Activated CD4-positive, CD25-positive, alpha-beta regulatory T cell treated with anti-CD3 and anti-CD28 coated beads, Interleukin-2, amount 50 U/mL, for 72 hours (primary cell): ENCODE data around the gene TBC1D22A.
A peak's percentile ranks its signal among the peaks of the same experiment; 100 is the strongest.

Source experiments
- DNase-seq: peaks from one replicate; pipeline ENCODE4 v3.0.0; 2021

TBC1D22A gene

GRCh38 chr22:46753761-46754109 lies 8.7 kb upstream of the TBC1D22A start:
- DNase-seq: no peak

- DNase-seq: peak; percentile 60
These were observed 8.2 kb upstream of the TBC1D22A start for GRCh38 chr22:46754110-46754799.

GRCh38 chr22:46754826-46755225 lies 7.6 kb upstream of the TBC1D22A start:
- no peak for DNase-seq

GRCh38 chr22:46755525-46755924 lies 6.9 kb upstream of the TBC1D22A start:
- no peak for DNase-seq

- no peak for DNase-seq
These were observed 6.4 kb upstream of the TBC1D22A start for GRCh38 chr22:46756097-46756496.

GRCh38 chr22:46757104-46757503 lies 5.3 kb upstream of the TBC1D22A start:
- DNase-seq: no peak

GRCh38 chr22:46758121-46758520 lies 4.3 kb upstream of the TBC1D22A start:
- no peak for DNase-seq

- no peak for DNase-seq
These were observed 3.6 kb upstream of the TBC1D22A start for GRCh38 chr22:46758867-46759290.

GRCh38 chr22:46761017-46761416 lies 1.4 kb upstream of the TBC1D22A start:
- no peak for DNase-seq

- DNase-seq: no peak
These were observed 762 bp upstream of the TBC1D22A start for GRCh38 chr22:46761539-46762237.

GRCh38 chr22:46763051-46763705 lies 728 bp downstream of the TBC1D22A start:
- no peak for DNase-seq

- DNase-seq: no peak
These were observed 1.8 kb downstream of the TBC1D22A start for GRCh38 chr22:46764140-46764680.

GRCh38 chr22:46764779-46765485 lies 2.5 kb downstream of the TBC1D22A start:
- DNase-seq: no peak

GRCh38 chr22:46766611-46767010 lies 4.2 kb downstream of the TBC1D22A start:
- no peak for DNase-seq

- DNase-seq: no peak
These were observed 5.0 kb downstream of the TBC1D22A start for GRCh38 chr22:46767249-46767985.

- DNase-seq: no peak
These were observed 6.8 kb downstream of the TBC1D22A start for GRCh38 chr22:46769191-46769675.

GRCh38 chr22:46769706-46770105 lies 7.3 kb downstream of the TBC1D22A start:
- DNase-seq: no peak

GRCh38 chr22:46770151-46770641 lies 7.7 kb downstream of the TBC1D22A start:
- no peak for DNase-seq

GRCh38 chr22:46770726-46771125 lies 8.3 kb downstream of the TBC1D22A start:
- no peak for DNase-seq

GRCh38 chr22:46773076-46773475 lies 10.6 kb downstream of the TBC1D22A start:
- no peak for DNase-seq

GRCh38 chr22:46774253-46774979 lies 12.0 kb downstream of the TBC1D22A start:
- DNase-seq: no peak
